C4-2B (cell line): Measurements from ENCODE around the gene SLC66A1.

ENCODE experiments used
- H3K27ac ChIP-seq: fragments of 450-650 bp; 2 replicates; pipeline ENCODE4 v1.5.1; 2017
- CTCF ChIP-seq: fragments of 450-650 bp; conservative IDR thresholded peaks from 2 replicates; pipeline ENCODE4 v1.5.1; 2017; ENCODE audit warnings: mild to moderate bottlenecking
- ZFX ChIP-seq: fragments of 450-650 bp; IDR thresholded peaks from 2 replicates; pipeline ENCODE4 v1.6.1; 2017

Gene SLC66A1

GRCh38 chr1:19370453-19371170 lies 58.5 kb downstream of the SLC66A1 start:
- TF ChIP-seq CTCF (no peak), ZFX (no peak)
- no peak overlapping the region for H3K27ac ChIP-seq

GRCh38 chr1:19371226-19372135 lies 59.4 kb downstream of the SLC66A1 start:
- no peak for TF ChIP-seq ZFX
- no peak for TF ChIP-seq CTCF
- no peak overlapping the region for H3K27ac ChIP-seq

- no peak overlapping the region for H3K27ac ChIP-seq
- no peak for TF ChIP-seq ZFX
These were observed 60.0 kb downstream of the SLC66A1 start for GRCh38 chr1:19372136-19372514.

- no peak overlapping the region for H3K27ac ChIP-seq
- TF ChIP-seq CTCF (no peak), ZFX (no peak)
These were observed 60.5 kb downstream of the SLC66A1 start for GRCh38 chr1:19372602-19373001.

- TF ChIP-seq CTCF (no peak), ZFX (no peak)
- H3K27ac ChIP-seq = no peak overlapping the region
These were observed 61.3 kb downstream of the SLC66A1 start for GRCh38 chr1:19373211-19374082.

- H3K27ac ChIP-seq = no peak overlapping the region
- TF ChIP-seq ZFX (no peak), CTCF (no peak; the same call in 1 of the 2 replicates)
These were observed 62.1 kb downstream of the SLC66A1 start for GRCh38 chr1:19374083-19374801.

GRCh38 chr1:19374926-19375325 lies 62.8 kb downstream of the SLC66A1 start:
- H3K27ac ChIP-seq = no peak overlapping the region
- no peak for TF ChIP-seq CTCF
- no peak for TF ChIP-seq ZFX
